NCI-H187 treated with DMSO at 0.1 percent for 48 hours (cell line): ENCODE data around the gene MBP.

Experiments used
- DNase-seq: peaks from one replicate; lab custom pipeline; 2025; lab: John Stamatoyannopoulos, UW

MBP gene

DNA sequence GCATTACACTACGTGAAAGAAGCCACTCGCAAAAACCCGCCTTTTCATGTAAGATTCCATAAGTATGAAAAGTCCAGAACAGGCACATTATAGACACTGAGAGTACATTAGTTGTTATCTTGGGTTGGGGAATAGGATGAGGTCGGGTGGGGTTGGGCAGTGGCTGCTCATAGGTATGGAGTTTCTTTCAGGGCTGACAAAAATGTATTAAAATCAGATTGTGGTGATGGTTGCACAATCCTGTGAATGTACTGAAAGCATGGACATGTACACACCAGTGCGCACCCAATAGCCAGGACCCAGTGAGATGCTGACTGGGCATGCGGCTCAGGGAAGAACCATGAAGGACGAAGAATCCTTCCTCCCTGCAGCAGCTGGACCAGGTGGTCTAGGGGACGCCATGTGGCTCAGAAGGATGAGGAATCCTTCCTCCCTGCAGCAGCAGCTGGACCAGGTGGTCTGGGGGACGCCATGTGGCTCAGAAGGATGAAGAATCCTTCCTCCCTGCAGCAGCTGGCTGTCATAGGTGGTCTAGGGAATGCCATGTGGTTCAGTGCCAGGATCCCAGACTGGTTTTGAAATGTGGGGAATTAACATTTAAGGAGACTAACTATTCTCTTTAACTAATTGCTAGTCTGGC is 50.1 kb downstream of the MBP start:
- no peak for DNase-seq

- DNase-seq, result no peak
Observed at GRCh38 chr18:77081390-77081778, 51.2 kb downstream of the MBP start.

- DNase-seq, result no peak
Observed at GRCh38 chr18:77079954-77080682, 52.5 kb downstream of the MBP start.

GRCh38 chr18:77079088-77079487 is 53.5 kb downstream of the MBP start:
- no peak for DNase-seq

DNA sequence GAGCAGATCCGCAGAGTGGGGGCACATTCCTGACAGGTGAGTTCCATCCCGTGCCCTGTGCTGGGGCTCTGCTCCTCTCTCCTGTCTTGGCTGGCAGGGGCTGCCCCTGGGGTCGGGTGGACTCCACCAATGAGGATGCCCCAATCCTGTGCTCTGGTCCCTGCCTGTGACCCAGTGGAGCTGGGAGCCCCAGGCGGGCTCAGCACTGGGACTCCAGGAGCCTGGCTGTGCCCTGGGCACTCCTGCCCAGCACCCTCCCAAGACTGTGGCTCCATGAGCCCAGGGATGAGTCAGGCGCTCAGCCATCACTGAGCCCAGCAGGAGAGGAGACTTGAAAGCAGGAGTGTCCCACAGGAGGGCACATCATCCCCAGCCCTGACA is 53.9 kb downstream of the MBP start:
- DNase-seq, result no peak

- no peak for DNase-seq
Observed at GRCh38 chr18:77077941-77078689, 54.5 kb downstream of the MBP start.

DNA sequence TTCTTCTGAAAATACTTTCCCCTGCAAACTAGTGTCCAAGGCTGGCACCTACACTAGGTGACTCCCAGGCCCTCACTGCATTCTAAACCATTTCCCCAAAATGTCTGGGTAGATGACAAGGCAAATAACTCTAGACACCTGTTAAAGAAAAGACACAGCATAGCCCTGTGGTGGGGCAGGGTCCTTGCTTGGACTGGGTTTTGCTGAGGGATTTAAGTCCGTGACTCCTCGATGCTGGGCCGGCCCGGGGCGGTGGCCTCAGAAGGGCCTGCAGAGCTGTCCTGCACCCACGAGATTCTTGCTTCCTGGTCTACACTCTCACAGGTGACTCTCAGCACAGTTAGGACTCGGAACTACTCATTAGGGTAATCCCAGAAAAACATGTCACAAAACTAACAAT is 55.2 kb downstream of the MBP start:
- no peak for DNase-seq

DNA sequence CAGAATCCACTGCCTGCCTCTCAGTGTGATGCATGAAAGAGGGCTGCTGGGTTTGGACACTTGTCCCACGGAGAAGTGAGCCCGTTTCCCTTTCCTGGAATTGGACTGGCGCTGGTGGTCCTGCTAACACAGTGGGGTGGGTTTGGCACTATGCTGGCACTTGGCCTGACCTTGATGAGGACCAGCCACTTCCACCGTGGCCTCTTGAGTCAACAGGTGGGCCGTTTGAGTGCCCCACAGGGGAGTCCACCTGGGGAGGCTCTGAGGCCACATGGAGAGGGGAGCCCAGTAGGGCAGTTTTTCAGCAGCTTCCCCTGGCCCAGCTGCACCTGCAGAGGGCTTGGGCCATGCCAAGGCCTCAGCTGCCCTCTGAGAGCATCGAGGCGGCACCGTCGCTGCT is 56.5 kb downstream of the MBP start:
- DNase-seq, result no peak

DNA sequence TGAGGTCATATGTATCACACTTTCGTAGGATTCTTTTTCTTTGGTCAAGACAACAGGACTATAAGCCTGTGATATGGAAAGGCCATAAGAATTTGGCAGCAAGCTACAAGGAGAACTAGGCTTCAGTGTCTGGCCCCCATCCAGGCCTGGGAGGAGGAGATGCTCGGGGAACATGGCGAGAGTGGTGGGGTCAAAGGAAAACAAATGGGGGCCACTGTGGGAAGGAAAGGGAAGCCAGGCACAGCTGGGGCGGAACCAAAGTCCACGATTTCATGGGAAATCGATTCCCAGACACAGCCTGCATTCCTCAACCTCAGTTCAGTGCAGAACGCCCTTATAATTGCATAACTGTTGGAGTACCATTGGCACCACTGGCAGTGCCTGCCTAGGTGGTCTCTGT is 58.2 kb downstream of the MBP start:
- DNase-seq, result no peak

GRCh38 chr18:77073336-77074093 is 59.1 kb downstream of the MBP start:
- no peak for DNase-seq

- DNase-seq, result no peak
Observed at GRCh38 chr18:77072566-77072965, 60.0 kb downstream of the MBP start.

DNA sequence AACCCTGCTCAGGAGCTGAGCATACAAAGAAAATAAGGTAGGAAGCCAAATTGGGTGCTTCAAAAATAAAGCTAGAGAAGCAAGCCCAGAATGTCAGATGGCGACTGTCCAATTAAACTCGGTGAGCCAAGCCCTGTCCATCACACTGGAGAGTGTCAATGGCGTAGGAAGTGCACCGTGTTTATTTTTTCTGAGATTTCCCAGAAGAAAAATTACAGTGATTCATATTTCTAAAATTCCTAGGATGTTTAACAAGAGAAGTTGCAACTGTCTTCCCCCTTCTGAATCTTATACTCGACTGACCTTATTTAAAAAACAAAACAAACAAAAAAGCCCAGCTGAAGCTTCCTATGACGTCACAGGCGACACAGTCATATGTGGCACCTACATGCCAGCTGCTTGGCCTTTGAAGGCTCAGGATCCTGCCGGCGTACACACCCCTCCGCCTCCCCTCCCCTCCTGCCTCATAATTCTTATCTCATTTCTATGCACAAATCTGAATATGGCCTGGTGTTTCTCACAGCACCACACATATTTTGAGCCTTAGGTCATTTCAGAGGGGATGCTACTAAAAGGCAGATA is 60.8 kb downstream of the MBP start:
- DNase-seq, result no peak

- DNase-seq, result no peak
Observed at GRCh38 chr18:77071061-77071460, 61.5 kb downstream of the MBP start.

DNA sequence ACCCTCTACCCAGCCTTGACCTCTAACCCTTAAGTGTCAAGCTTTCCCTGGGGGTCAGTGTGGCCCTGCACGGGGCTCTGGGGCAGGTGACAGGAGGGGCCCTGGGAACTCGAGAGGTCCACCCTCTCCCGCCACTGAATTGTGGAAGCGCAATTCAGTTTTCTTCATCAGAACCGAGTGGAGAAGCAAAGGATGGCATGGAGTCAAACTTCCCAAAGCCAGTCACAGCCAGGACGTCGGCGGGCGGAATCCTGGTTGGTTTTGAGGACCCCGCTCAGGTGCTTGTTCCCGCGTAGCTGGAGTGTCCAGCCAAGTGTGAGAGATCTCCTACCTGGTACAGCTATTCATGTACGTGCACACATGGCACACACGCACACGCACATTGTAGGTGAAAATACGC is 62.0 kb downstream of the MBP start:
- DNase-seq, result no peak

- DNase-seq, result no peak
Observed at GRCh38 chr18:77069931-77070330, 62.7 kb downstream of the MBP start.

DNA sequence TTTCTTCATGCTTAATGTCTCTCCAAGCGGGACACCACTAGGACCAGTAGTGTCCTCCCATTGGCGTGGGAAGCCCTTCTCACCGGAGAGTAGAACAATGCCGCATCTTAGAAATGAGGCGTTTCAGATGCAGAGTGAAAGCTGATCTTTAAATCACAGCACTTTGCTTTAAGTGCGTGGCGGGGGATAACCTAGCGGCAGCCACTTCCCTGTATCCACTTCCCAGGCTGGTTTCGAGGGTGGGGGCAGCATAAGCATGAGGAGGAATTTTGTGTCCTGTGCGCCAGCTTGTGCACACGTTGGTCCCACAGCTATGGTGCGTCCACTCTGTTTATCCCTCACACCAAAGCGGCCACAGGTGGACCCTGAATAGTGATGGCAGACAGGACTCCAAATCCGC is 63.1 kb downstream of the MBP start:
- no peak for DNase-seq

GRCh38 chr18:77068321-77069312 is 64.0 kb downstream of the MBP start:
- DNase-seq, result no peak

GRCh38 chr18:77067291-77068061 is 65.1 kb downstream of the MBP start:
- no peak for DNase-seq

GRCh38 chr18:77066689-77067088 is 65.9 kb downstream of the MBP start:
- DNase-seq, result no peak

GRCh38 chr18:77066101-77066500 is 66.5 kb downstream of the MBP start:
- no peak for DNase-seq
